Nephron progenitor cell (in vitro differentiated cells): ENCODE data around the gene FARP1.

Experiments used
- DNase-seq: peaks from one replicate; pipeline ENCODE4 v3.0.0; 2021
- H3K27ac Mint-ChIP-seq: 2 replicates; pipeline ENCODE4 v1.8.0; 2021; ENCODE audit warnings: mild to moderate bottlenecking, moderate library complexity, mixed read lengths
- H3K27me3 Mint-ChIP-seq: 2 replicates; pipeline ENCODE4 v1.8.0; 2021; ENCODE audit warnings: mild to moderate bottlenecking, low read depth, mixed read lengths; ENCODE audit not compliant: poor library complexity
- H3K36me3 Mint-ChIP-seq: 2 replicates; pipeline ENCODE4 v1.8.0; 2021; ENCODE audit warnings: low read depth, mixed read lengths
- H3K4me1 Mint-ChIP-seq: 2 replicates; pipeline ENCODE4 v1.8.0; 2021; ENCODE audit warnings: mixed read lengths
- H3K4me3 Mint-ChIP-seq: 2 replicates; pipeline ENCODE4 v1.8.0; 2021; ENCODE audit warnings: mild to moderate bottlenecking, moderate library complexity, mixed read lengths
- H3K9me3 Mint-ChIP-seq: 2 replicates; pipeline ENCODE4 v1.8.0; 2021; ENCODE audit warnings: mild to moderate bottlenecking, moderate library complexity, mixed read lengths
- TF ChIP-seq, protein P1 (sequence below): fragments of 200-600 bp; sonication (generic); IDR thresholded peaks from 2 replicates; pipeline ENCODE4 v1.5.0; 2021; ENCODE audit warnings: antibody characterized with exemption

The FARP1 gene

DNA sequence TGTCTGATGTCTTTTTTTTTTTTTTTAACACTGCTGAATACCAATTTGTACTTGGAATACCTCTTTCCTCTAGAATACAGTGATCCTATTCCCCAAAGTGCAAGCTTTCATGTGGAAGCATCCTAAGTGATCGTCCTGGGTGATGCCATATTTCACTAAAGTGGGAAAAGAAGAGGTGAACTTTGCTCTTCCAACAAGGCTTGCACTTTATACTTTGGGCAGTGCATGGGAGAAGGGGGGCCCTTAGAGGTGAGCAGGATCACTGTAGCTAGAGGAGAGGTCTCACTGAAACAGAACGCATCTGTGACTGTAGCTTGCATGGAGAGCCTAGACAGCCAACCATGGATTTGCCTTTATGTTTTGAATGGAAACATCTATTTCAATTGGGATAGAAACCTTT, 260.2 kb downstream of the FARP1 start:
- DNase-seq, result no peak
- Mint-ChIP-seq H3K27ac (no peak overlapping the region), H3K4me1 (peaks cover 86% of the 10 kb centered on the region), H3K4me3 (no peak overlapping the region), H3K9me3 (no peaks in the 10 kb centered on the region), H3K27me3 (no peaks in the 10 kb centered on the region), H3K36me3 (peaks cover 54% of the 10 kb centered on the region)
- TF ChIP-seq, protein P1, sequence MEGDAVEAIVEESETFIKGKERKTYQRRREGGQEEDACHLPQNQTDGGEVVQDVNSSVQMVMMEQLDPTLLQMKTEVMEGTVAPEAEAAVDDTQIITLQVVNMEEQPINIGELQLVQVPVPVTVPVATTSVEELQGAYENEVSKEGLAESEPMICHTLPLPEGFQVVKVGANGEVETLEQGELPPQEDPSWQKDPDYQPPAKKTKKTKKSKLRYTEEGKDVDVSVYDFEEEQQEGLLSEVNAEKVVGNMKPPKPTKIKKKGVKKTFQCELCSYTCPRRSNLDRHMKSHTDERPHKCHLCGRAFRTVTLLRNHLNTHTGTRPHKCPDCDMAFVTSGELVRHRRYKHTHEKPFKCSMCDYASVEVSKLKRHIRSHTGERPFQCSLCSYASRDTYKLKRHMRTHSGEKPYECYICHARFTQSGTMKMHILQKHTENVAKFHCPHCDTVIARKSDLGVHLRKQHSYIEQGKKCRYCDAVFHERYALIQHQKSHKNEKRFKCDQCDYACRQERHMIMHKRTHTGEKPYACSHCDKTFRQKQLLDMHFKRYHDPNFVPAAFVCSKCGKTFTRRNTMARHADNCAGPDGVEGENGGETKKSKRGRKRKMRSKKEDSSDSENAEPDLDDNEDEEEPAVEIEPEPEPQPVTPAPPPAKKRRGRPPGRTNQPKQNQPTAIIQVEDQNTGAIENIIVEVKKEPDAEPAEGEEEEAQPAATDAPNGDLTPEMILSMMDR, result no peak

DNA sequence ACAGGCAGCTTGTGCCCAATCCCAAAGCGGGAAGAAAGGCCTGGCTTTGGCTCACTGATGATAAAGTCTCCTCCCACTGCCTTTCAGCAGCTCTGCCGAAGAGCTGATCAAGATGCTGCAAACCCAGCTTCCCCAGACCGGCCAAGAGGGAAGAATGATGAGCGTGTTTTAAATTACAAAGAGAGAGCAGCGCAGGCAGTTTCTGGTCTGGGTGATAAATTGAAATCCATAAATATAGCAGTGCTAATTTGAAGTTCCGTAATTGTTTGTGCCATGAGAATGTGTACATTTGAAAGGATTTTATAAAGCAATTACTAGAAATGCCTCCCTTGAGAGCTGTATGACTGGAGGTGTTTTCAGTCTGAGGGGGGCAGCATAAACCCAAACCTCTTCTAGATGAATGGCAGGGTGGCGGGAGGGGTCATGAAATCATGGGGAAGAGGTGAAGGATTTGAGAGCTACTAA, 262.2 kb downstream of the FARP1 start:
- peak; percentile 38 for DNase-seq
- Mint-ChIP-seq H3K27me3 (no peaks in the 10 kb centered on the region), H3K27ac (peak overlapping the region; percentile 92), H3K9me3 (no peaks in the 10 kb centered on the region), H3K4me3 (peak overlapping the region; percentile 24), H3K4me1 (peaks cover 92% of the 10 kb centered on the region), H3K36me3 (peaks cover 58% of the 10 kb centered on the region)
- TF ChIP-seq, protein P1, result no peak

DNA sequence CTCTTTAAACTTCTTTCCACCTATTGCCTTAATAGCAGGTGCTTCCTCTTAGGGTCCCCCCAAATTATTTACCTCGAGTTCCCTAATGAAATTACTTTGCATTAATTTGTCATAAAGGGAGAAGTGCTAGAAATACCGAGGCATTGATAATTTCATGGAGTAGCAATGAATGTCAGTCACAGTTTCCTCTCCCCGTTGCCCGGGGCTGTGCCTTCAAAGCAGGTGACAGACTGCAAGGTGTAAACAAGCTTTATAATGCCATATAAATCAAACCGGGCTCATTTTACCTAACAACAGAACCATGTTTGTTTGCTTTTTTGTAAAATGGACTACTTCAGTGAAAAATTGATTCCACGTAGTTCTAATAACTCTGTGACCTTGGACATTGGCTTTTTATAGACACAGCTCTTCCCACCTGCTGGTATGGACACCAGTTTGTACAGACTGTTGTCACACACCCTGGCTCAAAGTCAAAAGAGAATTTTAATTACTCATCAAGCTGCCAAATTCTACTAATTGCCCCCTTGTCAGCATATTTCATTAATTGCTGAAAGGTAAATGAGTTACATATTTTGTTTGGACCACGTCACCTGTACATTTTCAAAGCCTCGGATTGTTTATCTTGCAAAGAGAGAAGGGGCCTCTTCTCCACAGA, 262.9 kb downstream of the FARP1 start:
- Mint-ChIP-seq H3K27me3 (no peaks in the 10 kb centered on the region), H3K4me3 (no peak overlapping the region), H3K27ac (peak overlapping the region; percentile 92), H3K4me1 (peaks cover 89% of the 10 kb centered on the region), H3K36me3 (peaks cover 60% of the 10 kb centered on the region), H3K9me3 (no peaks in the 10 kb centered on the region)
- TF ChIP-seq, protein P1, result no peak
- DNase-seq, result no peak

DNA sequence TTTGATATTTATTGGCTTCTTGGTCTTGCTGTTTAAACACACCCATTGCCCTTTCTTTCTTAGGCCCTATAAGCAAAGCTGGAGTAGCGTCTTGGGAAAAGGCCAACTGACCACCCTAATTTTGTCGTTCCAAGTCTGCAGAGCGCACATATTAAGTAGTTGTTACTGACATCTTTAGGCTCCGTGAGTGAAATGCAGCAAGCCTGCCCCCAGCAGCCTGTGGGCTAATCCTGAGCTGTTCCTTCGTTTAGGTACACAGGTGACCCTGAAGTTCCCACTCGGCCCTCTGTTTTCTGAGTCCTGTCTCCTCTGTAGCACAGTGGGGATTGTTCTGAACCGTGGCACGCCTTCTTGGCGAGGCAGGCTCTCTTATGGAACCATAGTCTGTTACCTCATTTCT, 263.5 kb downstream of the FARP1 start:
- Mint-ChIP-seq H3K27me3 (no peaks in the 10 kb centered on the region), H3K9me3 (no peaks in the 10 kb centered on the region), H3K4me1 (peaks cover 89% of the 10 kb centered on the region), H3K4me3 (no peak overlapping the region), H3K36me3 (peaks cover 63% of the 10 kb centered on the region), H3K27ac (peak overlapping the region; percentile 27)
- TF ChIP-seq, protein P1, result no peak
- no peak for DNase-seq

DNA sequence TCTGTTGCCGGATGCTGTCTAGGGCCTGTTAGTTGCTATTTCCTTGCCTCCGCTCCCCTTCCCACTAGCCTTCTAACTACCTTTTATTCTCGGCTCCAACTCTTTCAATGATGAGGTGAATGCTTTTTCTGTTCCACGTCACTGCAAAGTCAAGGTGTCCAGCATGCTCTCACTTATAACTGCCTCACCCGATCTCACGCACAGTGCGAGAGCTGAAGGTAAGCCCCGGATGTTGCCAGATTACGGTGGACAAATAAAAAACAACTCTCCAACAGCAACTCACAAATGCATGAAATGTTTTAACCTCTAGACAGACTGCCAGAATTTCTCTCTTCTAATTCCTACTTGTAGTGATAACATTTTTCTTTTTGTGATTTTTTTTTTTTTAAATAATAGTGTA, 264.1 kb downstream of the FARP1 start:
- no peak for DNase-seq
- H3K36me3 Mint-ChIP-seq, result peaks cover 61% of the 10 kb centered on the region
- no peaks in the 10 kb centered on the region for H3K9me3 Mint-ChIP-seq
- peaks cover 89% of the 10 kb centered on the region for H3K4me1 Mint-ChIP-seq
- no peak overlapping the region for H3K4me3 Mint-ChIP-seq
- TF ChIP-seq, protein P1, result no peak
- H3K27ac Mint-ChIP-seq, result peak overlapping the region; percentile 27
- H3K27me3 Mint-ChIP-seq, result no peaks in the 10 kb centered on the region

DNA sequence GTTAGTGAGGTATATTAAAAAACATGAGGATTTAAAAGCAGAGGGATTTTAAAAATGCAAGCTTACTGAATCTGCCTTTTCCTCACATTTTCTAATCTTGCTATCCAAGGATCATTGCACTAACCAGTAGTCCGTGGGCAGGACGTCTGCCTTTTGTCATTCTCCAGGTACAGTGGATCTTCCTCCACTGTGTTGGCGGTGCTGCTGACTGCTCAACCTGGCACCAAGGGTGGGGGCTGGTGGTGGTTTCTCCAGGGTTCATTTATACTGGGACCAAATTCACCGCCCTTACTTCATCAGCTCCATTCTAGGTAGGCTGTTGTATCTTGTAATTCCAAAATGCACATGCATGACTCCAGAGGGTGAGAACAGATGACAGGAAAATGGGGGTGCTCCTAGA, 264.7 kb downstream of the FARP1 start:
- TF ChIP-seq, protein P1, result no peak
- peak overlapping the region; percentile 27 for H3K27ac Mint-ChIP-seq
- H3K27me3 Mint-ChIP-seq, result no peaks in the 10 kb centered on the region
- H3K36me3 Mint-ChIP-seq, result peaks cover 63% of the 10 kb centered on the region
- no peak for DNase-seq
- H3K9me3 Mint-ChIP-seq, result no peaks in the 10 kb centered on the region
- no peak overlapping the region for H3K4me3 Mint-ChIP-seq
- H3K4me1 Mint-ChIP-seq, result peaks cover 86% of the 10 kb centered on the region
